GM13977 (cell line): ENCODE results near the gene UBE3D.

Experiments
- DNase-seq: peaks from one replicate; pipeline ENCODE4 v3.0.0; 2012; ENCODE audit warnings: low spot score
- in situ Hi-C: fragments of 300-500 bp; cut with MboI; formaldehyde crosslinking; loops from one replicate; pipeline ENCODE4 v1.12.0; 2022; ENCODE audit warnings: low sequenced_read_pairs, low pct_unique_long_range_greater_than_20kb, mixed read lengths, inconsistent platforms; ENCODE audit not compliant: unreplicated experiment
- TF ChIP-seq, protein P1 (sequence below): IDR thresholded peaks from 2 replicates; pipeline ENCODE4 v1.5.1; 2012; ENCODE audit warnings: mild to moderate bottlenecking, control low read depth; ENCODE audit not compliant: insufficient read depth; ENCODE audit errors: extremely low read depth, missing control alignments

The UBE3D gene, protein sequence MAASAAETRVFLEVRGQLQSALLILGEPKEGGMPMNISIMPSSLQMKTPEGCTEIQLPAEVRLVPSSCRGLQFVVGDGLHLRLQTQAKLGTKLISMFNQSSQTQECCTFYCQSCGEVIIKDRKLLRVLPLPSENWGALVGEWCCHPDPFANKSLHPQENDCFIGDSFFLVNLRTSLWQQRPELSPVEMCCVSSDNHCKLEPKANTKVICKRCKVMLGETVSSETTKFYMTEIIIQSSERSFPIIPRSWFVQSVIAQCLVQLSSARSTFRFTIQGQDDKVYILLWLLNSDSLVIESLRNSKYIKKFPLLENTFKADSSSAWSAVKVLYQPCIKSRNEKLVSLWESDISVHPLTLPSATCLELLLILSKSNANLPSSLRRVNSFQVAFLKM

DNA sequence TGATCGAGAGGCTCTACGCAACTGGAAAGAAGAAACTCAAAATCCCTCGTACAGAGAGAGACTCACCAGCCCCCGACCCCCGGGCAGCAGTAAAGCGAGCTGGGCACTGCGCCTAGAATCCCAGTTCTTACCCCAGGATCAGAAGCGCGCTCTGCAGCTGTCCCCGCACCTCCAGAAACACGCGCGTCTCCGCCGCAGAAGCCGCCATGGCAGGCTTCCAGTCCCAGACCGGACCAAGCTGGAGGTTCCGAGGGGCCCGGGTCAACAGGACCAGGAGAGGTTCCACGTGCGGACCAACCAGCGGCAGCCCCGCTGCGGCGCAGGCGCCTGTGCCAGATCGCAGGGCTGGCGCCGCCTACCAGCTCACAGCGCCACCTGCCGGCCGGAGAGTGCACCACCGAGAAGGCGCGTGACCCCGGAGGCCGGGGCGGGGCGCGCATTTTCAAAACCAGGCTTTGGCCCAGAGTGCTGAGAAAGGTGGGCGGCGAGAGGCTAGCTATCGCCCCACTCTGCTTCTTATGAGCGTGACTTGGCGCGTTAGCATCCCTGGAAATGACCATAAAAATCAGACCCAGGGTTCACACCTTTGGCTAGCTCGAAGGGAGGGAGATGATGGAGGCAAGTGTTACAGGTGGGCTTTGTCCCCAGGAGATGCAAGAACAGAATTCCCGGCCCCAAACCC lies at the start of gene UBE3D:
TSS of gene UBE3D (minus strand) at position 331 of the 682 bp plus-strand sequence. CDS start at position 208, 123 bp downstream.
- TF ChIP-seq, protein P1, sequence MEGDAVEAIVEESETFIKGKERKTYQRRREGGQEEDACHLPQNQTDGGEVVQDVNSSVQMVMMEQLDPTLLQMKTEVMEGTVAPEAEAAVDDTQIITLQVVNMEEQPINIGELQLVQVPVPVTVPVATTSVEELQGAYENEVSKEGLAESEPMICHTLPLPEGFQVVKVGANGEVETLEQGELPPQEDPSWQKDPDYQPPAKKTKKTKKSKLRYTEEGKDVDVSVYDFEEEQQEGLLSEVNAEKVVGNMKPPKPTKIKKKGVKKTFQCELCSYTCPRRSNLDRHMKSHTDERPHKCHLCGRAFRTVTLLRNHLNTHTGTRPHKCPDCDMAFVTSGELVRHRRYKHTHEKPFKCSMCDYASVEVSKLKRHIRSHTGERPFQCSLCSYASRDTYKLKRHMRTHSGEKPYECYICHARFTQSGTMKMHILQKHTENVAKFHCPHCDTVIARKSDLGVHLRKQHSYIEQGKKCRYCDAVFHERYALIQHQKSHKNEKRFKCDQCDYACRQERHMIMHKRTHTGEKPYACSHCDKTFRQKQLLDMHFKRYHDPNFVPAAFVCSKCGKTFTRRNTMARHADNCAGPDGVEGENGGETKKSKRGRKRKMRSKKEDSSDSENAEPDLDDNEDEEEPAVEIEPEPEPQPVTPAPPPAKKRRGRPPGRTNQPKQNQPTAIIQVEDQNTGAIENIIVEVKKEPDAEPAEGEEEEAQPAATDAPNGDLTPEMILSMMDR: peak; percentile 99
- in situ Hi-C loops: loop anchor here (5.0 to 25.0 kb wide), 2 partner anchors 157 to 447 kb away; partner anchors contain the start of gene PRSS35
- DNase-seq: peak; percentile 89

DNA sequence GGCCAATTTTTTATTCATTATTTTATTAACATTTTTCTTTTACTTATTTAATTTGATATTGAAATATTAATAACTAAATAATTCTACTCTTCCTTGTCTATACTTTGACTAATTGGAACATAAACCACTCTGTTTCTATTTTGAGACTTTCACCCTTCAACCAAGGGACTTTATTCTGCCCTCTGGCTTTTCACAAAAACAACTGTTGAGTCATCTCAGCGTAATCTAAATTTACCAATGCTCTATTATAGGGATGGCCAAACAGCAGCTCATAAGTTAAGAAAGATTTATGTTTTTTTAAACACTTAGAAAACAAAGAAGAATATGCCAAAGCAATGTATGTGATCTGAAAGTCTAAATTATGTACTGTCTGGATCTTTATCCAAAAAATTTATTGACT lies 48.5 kb upstream of the UBE3D start:
- DNase-seq: no peak
- in situ Hi-C loops: no loop called here
- TF ChIP-seq, protein P1: no peak

DNA sequence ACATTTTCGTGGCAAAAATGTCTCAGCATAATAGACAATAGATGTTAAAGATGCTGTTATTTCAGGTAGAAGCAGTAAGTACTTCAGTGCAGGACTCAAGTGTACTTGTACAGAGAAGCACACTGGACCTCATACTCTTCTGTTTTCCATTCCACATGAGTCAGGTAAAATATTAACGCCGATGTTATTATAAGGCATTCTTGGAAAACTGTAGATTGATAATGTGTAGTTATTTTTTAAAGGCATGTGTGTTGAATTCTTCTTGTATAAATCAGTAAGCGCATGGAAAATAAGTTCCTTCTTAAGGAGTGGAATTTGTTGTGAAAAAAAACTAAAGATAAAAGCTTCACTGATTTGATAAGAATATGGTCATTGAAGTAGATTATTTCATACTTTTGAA lies 47.6 kb upstream of the UBE3D start:
- in situ Hi-C loops: no loop called here
- TF ChIP-seq, protein P1: no peak
- no peak for DNase-seq

DNA sequence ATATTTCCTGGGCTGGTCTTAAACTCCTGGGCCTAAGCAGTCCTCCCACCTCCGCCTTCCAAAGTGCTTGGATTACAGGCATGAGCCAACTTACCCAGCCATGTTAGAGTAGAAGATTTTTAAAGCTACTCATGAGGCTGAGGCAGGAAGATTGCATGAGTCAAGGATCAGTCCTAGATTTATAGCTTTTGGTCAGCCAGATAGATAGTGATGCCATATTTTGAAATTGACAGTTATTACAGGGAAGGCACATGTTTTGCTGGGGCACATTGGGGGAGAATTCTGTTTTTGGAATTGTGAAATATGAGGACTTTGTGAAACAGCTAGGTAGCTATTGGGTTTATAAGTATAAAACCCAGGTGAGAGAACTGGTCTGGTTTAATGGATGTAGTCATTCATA lies 42.7 kb upstream of the UBE3D start:
- TF ChIP-seq, protein P1: no peak
- in situ Hi-C loops: no loop called here
- DNase-seq: no peak

DNA sequence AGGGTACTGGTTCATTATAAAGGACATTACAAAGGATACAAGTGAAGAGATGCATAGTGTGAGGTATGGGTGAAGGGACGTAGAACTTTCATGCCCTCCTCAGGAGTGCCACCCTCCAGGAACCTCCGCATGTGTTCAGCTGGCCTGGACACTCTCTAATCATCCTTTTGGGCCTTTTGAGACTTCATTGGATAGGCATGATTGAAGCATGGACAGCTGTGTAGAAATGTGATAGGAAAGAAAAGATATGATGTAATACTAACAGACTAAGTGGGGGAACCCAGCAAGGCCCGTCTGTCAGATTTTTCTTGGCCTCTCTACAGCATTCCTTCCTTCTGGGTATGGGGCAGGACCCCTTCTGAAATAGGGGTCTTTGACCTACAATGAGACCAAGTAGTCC lies 32.9 kb upstream of the UBE3D start:
- in situ Hi-C loops: no loop called here
- no peak for DNase-seq
- TF ChIP-seq, protein P1: no peak

DNA sequence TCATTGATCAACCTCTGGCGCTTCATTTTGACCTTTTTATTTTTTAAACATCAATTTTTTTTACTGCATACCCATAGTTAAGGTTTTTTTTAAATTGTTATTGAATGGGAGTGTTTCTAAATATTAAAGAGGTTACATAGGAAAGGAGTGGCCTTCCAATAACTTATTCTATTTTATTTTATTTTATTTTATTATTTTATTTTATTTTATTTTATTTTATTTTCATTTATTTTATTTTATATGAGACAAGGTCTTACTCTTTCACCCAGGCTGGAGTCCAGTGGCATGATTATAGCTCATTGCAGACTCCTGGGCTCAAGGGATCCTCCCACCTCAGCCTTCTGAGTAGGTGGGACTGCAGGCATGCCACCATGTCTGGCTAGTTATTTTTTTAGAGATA lies 32.0 kb upstream of the UBE3D start:
- in situ Hi-C loops: no loop called here
- DNase-seq: no peak
- TF ChIP-seq, protein P1: no peak
